ENCODE measurements around the gene NDNF.

- TF ChIP-seq CTCF (conservative IDR thresholded peaks at IDR 0.05 in 1 of 2, IDR thresholded peaks at IDR 0.05 in 1 of 2; ENCODE audit: extremely low read depth in 1 of 2, insufficient read depth in 1 of 2, low read depth in 1 of 2, low read length in 2 of 2) (no peak), EZH2 (IDR thresholded peaks at IDR 0.05; ENCODE audit: borderline replicate concordance, low read length) (no peak)
These were observed 5.2 kb upstream of the NDNF start for GRCh38 chr4:121077496-121077895.

Data from mammary epithelial cell (primary cell).